HCT116 (cell line): ENCODE results near the gene FAM120A. TPM values are rescaled to one million over a fixed set of nuclear protein-coding genes. Genes with fewer than 3 reads are reported as not detected.

Experiments used
- ATAC-seq: fragments of 200-7000 bp; cut with Tn5 transposase; 2 replicates; pipeline ENCODE4 v1.9.1; 2020; ENCODE audit warnings: mild to moderate bottlenecking, moderate library complexity
- BruUV-seq: library from RNA; stranded (reverse); fragments of 400-500 nt; replicated peaks from 2 replicates; lab custom pipeline; 2021; lab: Mats Ljungman, UMichigan
- CTCF ChIA-PET: fragments of 300-600 bp; sonication (Branson Sonifier 250); formaldehyde crosslinking; loops from one replicate; lab custom pipeline; 2021; ENCODE audit warnings: antibody characterized with exemption; lab: Charles Lee
- POLR2A ChIA-PET: fragments of 300-600, 350-600 bp; sonication (Branson Sonifier 250); formaldehyde crosslinking; loops from one replicate; lab custom pipeline; 2021; ENCODE audit warnings: antibody characterized with exemption; lab: Charles Lee
- RAD21 ChIA-PET, 2 experiments: fragments of 300-600 bp; sonication (Branson Sonifier 250); formaldehyde crosslinking; loops; one replicate each; lab custom pipeline; 2023; ENCODE audit warnings: low total read pairs in 2 of 2; ENCODE audit not compliant: uncharacterized antibody in 2 of 2, unreplicated experiment in 2 of 2, low non-redundant PET in 1 of 2; lab: Charles Lee
- DNase-seq: peaks from one replicate; pipeline ENCODE4 v3.0.0-alpha.2; 2010; ENCODE audit warnings: low read depth, low spot score
- H2AFZ ChIP-seq: fragments of 200-600 bp; shearing (Covaris generic), sonication (generic); 2 replicates; pipeline ENCODE4 v1.6.1; 2017; ENCODE audit warnings: low read depth, mixed run types, mixed read lengths, antibody characterized with exemption, low read length; ENCODE audit not compliant: poor library complexity, severe bottlenecking
- H3K27ac ChIP-seq: 2 replicates; pipeline ENCODE4 v1.5.1; 2012; ENCODE audit warnings: low read depth, low read length
- H3K27me3 ChIP-seq: fragments of 200-600 bp; sonication (generic); 2 replicates; pipeline ENCODE4 v1.6.1; 2016; ENCODE audit warnings: mixed run types, low read length, mixed read lengths; ENCODE audit not compliant: insufficient read depth
- H3K36me3 ChIP-seq, 2 experiments: fragments of 200-500 bp in 1 of 2; fragments of 200-600 bp in 1 of 2; sonication (Bioruptor generic) in 1 of 2; sonication (generic) in 1 of 2; 2 replicates each; pipeline versions ENCODE4 v1.5.1 to v1.6.1; 2014 to 2016; ENCODE audit warnings: low read length in 2 of 2, inconsistent platforms in 1 of 2, mixed read lengths in 1 of 2, mixed run types in 1 of 2; ENCODE audit not compliant: insufficient read depth in 2 of 2, control insufficient read depth in 1 of 2
- H3K4me1 ChIP-seq, 2 experiments: fragments of 200-600 bp in 1 of 2; sonication (generic) in 1 of 2; 2 replicates each; pipeline versions ENCODE4 v1.5.1 to v1.6.1; 2012 to 2017; ENCODE audit warnings: low read length in 2 of 2, inconsistent platforms in 1 of 2, mild to moderate bottlenecking in 1 of 2, mixed read lengths in 1 of 2, mixed run types in 1 of 2, moderate library complexity in 1 of 2; ENCODE audit not compliant: insufficient read depth in 2 of 2, control insufficient read depth in 1 of 2
- H3K4me2 ChIP-seq: fragments of 200-600 bp; sonication (generic); 2 replicates; pipeline ENCODE4 v1.6.1; 2017; ENCODE audit warnings: mixed run types, low read length, mixed read lengths
- H3K4me3 ChIP-seq, 2 experiments: fragments of 200-600 bp in 1 of 2; sonication (generic) in 1 of 2; replicated peaks in 1 of 2; 2 replicates each; pipeline ENCODE4 v1.5.1; 2011 to 2016; ENCODE audit warnings: low read length in 2 of 2, control low read depth in 1 of 2, low read depth in 1 of 2, mild to moderate bottlenecking in 1 of 2, mixed read lengths in 1 of 2, mixed run types in 1 of 2
- H3K79me2 ChIP-seq: fragments of 200-600 bp; sonication (generic); 2 replicates; pipeline ENCODE4 v1.6.1; 2017; ENCODE audit warnings: mild to moderate bottlenecking, mixed run types, low read length, moderate library complexity, mixed read lengths; ENCODE audit not compliant: insufficient read depth
- H3K9ac ChIP-seq: fragments of 200-600 bp; sonication (generic); 2 replicates; pipeline ENCODE4 v1.6.1; 2016; ENCODE audit warnings: low read length, mixed read lengths
- H3K9me2 ChIP-seq: fragments of 200-600 bp; sonication (generic), shearing (Covaris generic); 2 replicates; pipeline ENCODE4 v1.6.1; 2017; ENCODE audit warnings: mixed run types, mild to moderate bottlenecking, moderate library complexity; ENCODE audit not compliant: insufficient read depth
- H3K9me3 ChIP-seq, 2 experiments: fragments of 200-500 bp in 1 of 2; fragments of 200-600 bp in 1 of 2; sonication (Bioruptor generic) in 1 of 2; sonication (generic) in 1 of 2; 2 replicates each; pipeline ENCODE4 v1.6.1; 2014 to 2017; ENCODE audit warnings: low read length in 2 of 2, mixed read lengths in 2 of 2, inconsistent platforms in 1 of 2, low read depth in 1 of 2, mild to moderate bottlenecking in 1 of 2, mixed run types in 1 of 2, moderate library complexity in 1 of 2; ENCODE audit not compliant: control insufficient read depth in 1 of 2, insufficient read depth in 1 of 2
- H4K20me1 ChIP-seq: fragments of 200-600 bp; sonication (generic), shearing (Covaris generic); 2 replicates; pipeline ENCODE4 v1.6.1; 2017; ENCODE audit warnings: mixed run types, mild to moderate bottlenecking, moderate library complexity; ENCODE audit not compliant: insufficient read depth
- CBX3 ChIP-seq: IDR thresholded peaks from 2 replicates; pipeline ENCODE4 v1.6.1; 2012; ENCODE audit warnings: low read depth
- EGR1 ChIP-seq: IDR thresholded peaks from 2 replicates; pipeline ENCODE4 v1.6.1; 2012; ENCODE audit warnings: low read depth
- EZH2 ChIP-seq: fragments of 200-600 bp; sonication (generic); IDR thresholded peaks from 2 replicates; pipeline ENCODE4 v1.6.1; 2017; ENCODE audit warnings: antibody characterized with exemption, mixed run types
- EZH2phosphoT487 ChIP-seq: fragments of 200-600 bp; IDR thresholded peaks from 2 replicates; pipeline ENCODE4 v1.6.1; 2018; ENCODE audit warnings: antibody characterized with exemption, borderline replicate concordance
- FOSL1 ChIP-seq: IDR thresholded peaks from 2 replicates; pipeline ENCODE4 v1.6.1; 2012; ENCODE audit warnings: low read depth
- JUND ChIP-seq: IDR thresholded peaks from 2 replicates; pipeline ENCODE4 v1.6.1; 2012
- POLR2A ChIP-seq: IDR thresholded peaks from 2 replicates; pipeline ENCODE4 v1.7.0; 2011; ENCODE audit warnings: borderline replicate concordance; ENCODE audit not compliant: insufficient read depth, insufficient read length; ENCODE audit errors: extremely low read depth
- RAD21 ChIP-seq: IDR thresholded peaks from 2 replicates; pipeline ENCODE4 v1.6.1; 2012; ENCODE audit warnings: low read depth, mild to moderate bottlenecking
- SRF ChIP-seq: IDR thresholded peaks from 2 replicates; pipeline ENCODE4 v1.6.1; 2012; ENCODE audit warnings: low read depth
- TCF7L2 ChIP-seq: IDR thresholded peaks from 2 replicates; pipeline ENCODE4 v1.7.0; 2011; ENCODE audit warnings: borderline replicate concordance, inconsistent platforms; ENCODE audit not compliant: insufficient read depth, insufficient read length; ENCODE audit errors: extremely low read depth
- YY1 ChIP-seq: IDR thresholded peaks from 2 replicates; pipeline ENCODE4 v1.6.1; 2011; ENCODE audit warnings: low read length, low read depth, moderate library complexity, mild to moderate bottlenecking; ENCODE audit not compliant: insufficient replicate concordance; ENCODE audit errors: extremely low read depth
- ZNF274 ChIP-seq: fragments of 200-500 bp; sonication (Bioruptor generic); IDR thresholded peaks from 2 replicates; pipeline ENCODE4 v1.6.1; 2014; ENCODE audit warnings: mild to moderate bottlenecking, low read depth, low read length, inconsistent platforms
- intact Hi-C: fragments of 100-400 bp; cut with micrococcal nuclease; formaldehyde crosslinking; loops from 2 replicates; pipeline ENCODE4 v1.10.0; 2022
- total RNA-seq: library from RNA; stranded (reverse); gene quantifications from one replicate; pipeline ENCODE4 v1.2.1, GENCODE V29; 2021; ENCODE audit not compliant: unreplicated experiment
- TF ChIP-seq, protein P1 (sequence below): IDR thresholded peaks from 2 replicates; pipeline ENCODE4 v1.6.1; 2011; ENCODE audit warnings: mild to moderate bottlenecking, low read length, moderate library complexity; ENCODE audit not compliant: insufficient replicate concordance; ENCODE audit errors: extremely low read depth
- TF ChIP-seq, protein P2 (sequence below): IDR thresholded peaks from 2 replicates; pipeline ENCODE4 v1.6.1; 2012; ENCODE audit warnings: low read depth

The FAM120A gene
- total RNA-seq, 1 experiment from 2014 or later = 122 TPM

DNA sequence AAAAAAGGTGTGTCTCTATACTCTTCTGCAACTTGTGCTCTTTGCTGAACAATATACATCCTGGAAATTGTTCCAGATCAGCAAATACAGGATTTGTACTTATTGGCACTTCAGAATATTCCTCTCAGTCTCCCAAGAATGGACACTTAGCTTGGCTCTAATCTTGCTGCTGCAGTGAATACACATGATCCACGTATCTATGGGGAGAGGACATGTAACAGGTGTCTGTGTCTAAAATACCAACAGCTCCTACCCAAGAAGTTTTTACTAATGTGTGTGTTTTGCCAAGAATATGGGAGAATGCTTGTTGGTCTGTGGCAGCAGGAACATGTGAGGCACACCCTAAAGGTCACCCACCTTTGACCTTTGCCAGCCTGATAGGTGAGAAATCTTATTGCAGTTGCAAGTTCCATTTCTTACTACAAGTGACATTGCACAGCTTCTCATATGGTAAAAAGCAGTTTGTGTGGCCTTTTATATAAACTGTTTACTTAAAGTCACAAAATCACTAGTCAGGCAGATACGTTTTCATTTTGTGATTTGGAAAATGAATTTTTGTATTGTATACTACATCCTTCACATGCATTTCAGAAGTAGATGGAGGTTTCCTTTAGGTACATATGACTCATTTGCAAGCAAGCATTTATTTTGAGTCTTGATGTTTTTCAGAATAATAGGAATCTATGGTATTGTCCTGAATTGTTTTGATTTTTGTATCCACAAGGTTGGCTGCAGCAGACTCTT is 160.7 kb downstream of the FAM120A start:
- no peak for DNase-seq
- CTCF ChIA-PET = no interaction called here
- no TSS peak for BruUV-seq
- Histone ChIP-seq H3K9ac (no peak overlapping the region), H3K9me2 (no peaks in the 10 kb centered on the region), H3K9me3 (peaks cover 0 to 3% of the 10 kb centered on the region in 2 experiments; a peak in 1 of 4 replicates), H3K27me3 (no peaks in the 10 kb centered on the region), H3K36me3 (no peaks in the 10 kb centered on the region)
- no peak for ATAC-seq
- TF ChIP-seq POLR2A = no peak
- TF ChIP-seq RAD21 = no peak
- TF ChIP-seq EZH2 = no peak
- no peak for TF ChIP-seq JUND
- TF ChIP-seq FOSL1 = no peak
- TF ChIP-seq ZNF274 = no peak
- TF ChIP-seq TCF7L2 = no peak
- TF ChIP-seq EZH2phosphoT487 = no peak
- TF ChIP-seq, all 23 proteins: peak for 0
- ChIA-PET RAD21 (interaction anchor here in 1 of 2 experiments (0.7 kb wide), 1 partner anchor 51 kb away, joined by 3 read pairs; no protein-coding TSS in a partner anchor), POLR2A (no interaction called here)
- intact Hi-C loops = no loop called here
- Histone ChIP-seq H3K4me2 (no peak overlapping the region), H2AFZ (no peak overlapping the region), H3K4me3 (no peak overlapping the region), H4K20me1 (no peaks in the 10 kb centered on the region), H3K4me1 (no peaks in the 10 kb centered on the region), H3K27ac (no peak overlapping the region), H3K79me2 (peaks cover 4% of the 10 kb centered on the region)

DNA sequence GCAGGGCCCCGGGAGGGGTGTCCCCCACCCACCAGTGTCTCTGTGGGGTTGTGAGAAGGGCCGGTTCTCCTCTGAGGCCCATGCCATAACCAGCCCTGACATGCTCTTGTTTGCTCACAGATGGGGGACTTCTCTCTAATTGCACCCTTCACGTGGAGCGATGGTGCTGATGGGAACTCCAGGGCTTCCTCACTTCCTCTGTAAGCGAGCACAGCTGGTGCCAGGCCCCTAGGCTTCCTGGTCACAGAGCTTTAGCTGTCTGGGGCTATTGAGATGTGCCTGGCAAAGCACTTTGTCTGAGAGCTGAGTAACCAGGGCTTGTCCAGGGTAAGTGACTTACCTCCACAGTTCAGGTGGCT is 161.3 kb downstream of the FAM120A start:
- ATAC-seq (no peak), DNase-seq (no peak)
- intact Hi-C loops = no loop called here
- peaks cover 0 to 3% of the 10 kb centered on the region in 2 experiments; a peak in 1 of 4 replicates for H3K9me3 ChIP-seq
- H4K20me1 ChIP-seq = no peaks in the 10 kb centered on the region
- POLR2A ChIA-PET = no interaction called here
- peaks cover 4% of the 10 kb centered on the region for H3K79me2 ChIP-seq
- no peak overlapping the region for H3K9ac ChIP-seq
- no peak overlapping the region for H2AFZ ChIP-seq
- H3K4me1 ChIP-seq = no peaks in the 10 kb centered on the region
- H3K27ac ChIP-seq = no peak overlapping the region
- no peaks in the 10 kb centered on the region for H3K27me3 ChIP-seq
- no peaks in the 10 kb centered on the region for H3K36me3 ChIP-seq
- no peak overlapping the region for H3K4me2 ChIP-seq
- H3K4me3 ChIP-seq = no peak overlapping the region
- BruUV-seq = no TSS peak
- H3K9me2 ChIP-seq = no peaks in the 10 kb centered on the region
- RAD21 ChIA-PET = no interaction called here
- CTCF ChIA-PET = no interaction called here
- TF ChIP-seq, protein P1, sequence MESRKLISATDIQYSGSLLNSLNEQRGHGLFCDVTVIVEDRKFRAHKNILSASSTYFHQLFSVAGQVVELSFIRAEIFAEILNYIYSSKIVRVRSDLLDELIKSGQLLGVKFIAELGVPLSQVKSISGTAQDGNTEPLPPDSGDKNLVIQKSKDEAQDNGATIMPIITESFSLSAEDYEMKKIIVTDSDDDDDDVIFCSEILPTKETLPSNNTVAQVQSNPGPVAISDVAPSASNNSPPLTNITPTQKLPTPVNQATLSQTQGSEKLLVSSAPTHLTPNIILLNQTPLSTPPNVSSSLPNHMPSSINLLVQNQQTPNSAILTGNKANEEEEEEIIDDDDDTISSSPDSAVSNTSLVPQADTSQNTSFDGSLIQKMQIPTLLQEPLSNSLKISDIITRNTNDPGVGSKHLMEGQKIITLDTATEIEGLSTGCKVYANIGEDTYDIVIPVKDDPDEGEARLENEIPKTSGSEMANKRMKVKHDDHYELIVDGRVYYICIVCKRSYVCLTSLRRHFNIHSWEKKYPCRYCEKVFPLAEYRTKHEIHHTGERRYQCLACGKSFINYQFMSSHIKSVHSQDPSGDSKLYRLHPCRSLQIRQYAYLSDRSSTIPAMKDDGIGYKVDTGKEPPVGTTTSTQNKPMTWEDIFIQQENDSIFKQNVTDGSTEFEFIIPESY = no peak
- TF ChIP-seq EGR1 (no peak), RAD21 (no peak), YY1 (no peak), FOSL1 (no peak), CBX3 (no peak), SRF (no peak), EZH2phosphoT487 (no peak), TCF7L2 (no peak)
- TF ChIP-seq, protein P2, sequence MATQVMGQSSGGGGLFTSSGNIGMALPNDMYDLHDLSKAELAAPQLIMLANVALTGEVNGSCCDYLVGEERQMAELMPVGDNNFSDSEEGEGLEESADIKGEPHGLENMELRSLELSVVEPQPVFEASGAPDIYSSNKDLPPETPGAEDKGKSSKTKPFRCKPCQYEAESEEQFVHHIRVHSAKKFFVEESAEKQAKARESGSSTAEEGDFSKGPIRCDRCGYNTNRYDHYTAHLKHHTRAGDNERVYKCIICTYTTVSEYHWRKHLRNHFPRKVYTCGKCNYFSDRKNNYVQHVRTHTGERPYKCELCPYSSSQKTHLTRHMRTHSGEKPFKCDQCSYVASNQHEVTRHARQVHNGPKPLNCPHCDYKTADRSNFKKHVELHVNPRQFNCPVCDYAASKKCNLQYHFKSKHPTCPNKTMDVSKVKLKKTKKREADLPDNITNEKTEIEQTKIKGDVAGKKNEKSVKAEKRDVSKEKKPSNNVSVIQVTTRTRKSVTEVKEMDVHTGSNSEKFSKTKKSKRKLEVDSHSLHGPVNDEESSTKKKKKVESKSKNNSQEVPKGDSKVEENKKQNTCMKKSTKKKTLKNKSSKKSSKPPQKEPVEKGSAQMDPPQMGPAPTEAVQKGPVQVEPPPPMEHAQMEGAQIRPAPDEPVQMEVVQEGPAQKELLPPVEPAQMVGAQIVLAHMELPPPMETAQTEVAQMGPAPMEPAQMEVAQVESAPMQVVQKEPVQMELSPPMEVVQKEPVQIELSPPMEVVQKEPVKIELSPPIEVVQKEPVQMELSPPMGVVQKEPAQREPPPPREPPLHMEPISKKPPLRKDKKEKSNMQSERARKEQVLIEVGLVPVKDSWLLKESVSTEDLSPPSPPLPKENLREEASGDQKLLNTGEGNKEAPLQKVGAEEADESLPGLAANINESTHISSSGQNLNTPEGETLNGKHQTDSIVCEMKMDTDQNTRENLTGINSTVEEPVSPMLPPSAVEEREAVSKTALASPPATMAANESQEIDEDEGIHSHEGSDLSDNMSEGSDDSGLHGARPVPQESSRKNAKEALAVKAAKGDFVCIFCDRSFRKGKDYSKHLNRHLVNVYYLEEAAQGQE = no peak
